CD14-positive monocyte (primary cell): ENCODE results near the gene GDF2. TPM values are rescaled to one million over a fixed set of nuclear protein-coding genes. Genes with fewer than 3 reads are reported as not detected.

Experiments used
- DNase-seq, 3 donors: peaks; one replicate each; pipeline ENCODE4 v3.0.0-alpha.2; 2011 to 2022
- H2AFZ ChIP-seq: 2 replicates; pipeline ENCODE4 v1.6.0; 2012; ENCODE audit warnings: mild to moderate bottlenecking, low read depth, low read length, inconsistent platforms; ENCODE audit not compliant: insufficient read depth, poor library complexity, severe bottlenecking
- H3K27ac ChIP-seq, 2 donors: 1 replicate in 1 of 2; 2 replicates in 1 of 2; pipeline ENCODE4 v1.5.1; 2012 to 2013; ENCODE audit warnings: low read length in 2 of 2, control low read depth in 1 of 2, inconsistent platforms in 1 of 2, low read depth in 1 of 2, mild to moderate bottlenecking in 1 of 2
- H3K27me3 ChIP-seq, 2 donors: one replicate each; pipeline versions ENCODE4 v1.6.0 to v1.6.1; 2011 to 2013; ENCODE audit warnings: low read length in 2 of 2; ENCODE audit not compliant: control insufficient read depth in 2 of 2, insufficient read depth in 2 of 2
- H3K36me3 ChIP-seq, 2 donors: replicated peaks in 1 of 2; 1 replicate in 1 of 2; 2 replicates in 1 of 2; pipeline versions ENCODE4 v1.5.1 to v1.6.1; 2012 to 2013; ENCODE audit warnings: low read length in 2 of 2, control low read depth in 1 of 2, inconsistent platforms in 1 of 2, mild to moderate bottlenecking in 1 of 2; ENCODE audit not compliant: insufficient read depth in 2 of 2, control insufficient read depth in 1 of 2
- H3K4me1 ChIP-seq, 2 donors: 1 replicate in 1 of 2; 2 replicates in 1 of 2; pipeline versions ENCODE4 v1.5.1 to v1.6.1; 2012 to 2013; ENCODE audit warnings: low read length in 2 of 2, control low read depth in 1 of 2, inconsistent platforms in 1 of 2, mild to moderate bottlenecking in 1 of 2, moderate library complexity in 1 of 2; ENCODE audit not compliant: insufficient read depth in 2 of 2, control insufficient read depth in 1 of 2
- H3K4me2 ChIP-seq: replicated peaks from 2 replicates; pipeline ENCODE3; 2012; ENCODE audit warnings: low read length, moderate library complexity, mild to moderate bottlenecking; ENCODE audit not compliant: poor library complexity, severe bottlenecking; ENCODE audit errors: extremely low read depth
- H3K4me3 ChIP-seq, 3 experiments: fragments of 200-600 bp in 1 of 3; sonication (generic) in 1 of 3; replicated peaks in 1 of 3; 1 replicate in 2 of 3; 2 replicates in 1 of 3; pipeline ENCODE4 v1.5.1; 2011 to 2013; ENCODE audit warnings: low read length in 3 of 3, mild to moderate bottlenecking in 3 of 3, control low read depth in 2 of 3, low read depth in 2 of 3, inconsistent platforms in 1 of 3, moderate library complexity in 1 of 3
- H3K79me2 ChIP-seq: 2 replicates; pipeline ENCODE4 v1.6.0; 2012; ENCODE audit warnings: mild to moderate bottlenecking, control low read depth, inconsistent platforms, low read length, moderate library complexity; ENCODE audit not compliant: insufficient read depth
- H3K9ac ChIP-seq: 2 replicates; pipeline ENCODE4 v1.6.0; 2017; ENCODE audit warnings: low read length, mild to moderate bottlenecking; ENCODE audit not compliant: insufficient read depth, poor library complexity, severe bottlenecking
- H3K9me3 ChIP-seq, 2 donors: replicated peaks in 1 of 2; 1 replicate in 1 of 2; 2 replicates in 1 of 2; pipeline versions ENCODE4 v1.5.1 to v1.6.1; 2012 to 2013; ENCODE audit warnings: low read length in 2 of 2, control low read depth in 1 of 2; ENCODE audit not compliant: control insufficient read depth in 1 of 2, insufficient read depth in 1 of 2
- H4K20me1 ChIP-seq: 2 replicates; pipeline ENCODE4 v1.6.0; 2012; ENCODE audit warnings: mild to moderate bottlenecking, low read length, control low read depth, moderate library complexity; ENCODE audit not compliant: insufficient read depth
- H3K27ac Mint-ChIP-seq, 7 donors: one replicate each; pipeline ENCODE4 v1.8.0; 2020; ENCODE audit warnings: mild to moderate bottlenecking in 7 of 7, mixed read lengths in 7 of 7, moderate library complexity in 6 of 7, inconsistent platforms in 2 of 7
- H3K27me3 Mint-ChIP-seq, 3 donors: one replicate each; pipeline ENCODE4 v1.8.0; 2021 to 2022; ENCODE audit warnings: low read depth in 3 of 3, mild to moderate bottlenecking in 3 of 3, mixed read lengths in 3 of 3, moderate library complexity in 3 of 3, inconsistent platforms in 1 of 3
- H3K36me3 Mint-ChIP-seq, 2 donors: one replicate each; pipeline ENCODE4 v1.8.0; 2020; ENCODE audit warnings: mixed read lengths in 2 of 2, inconsistent platforms in 1 of 2, mild to moderate bottlenecking in 1 of 2
- H3K4me1 Mint-ChIP-seq: one replicate; pipeline ENCODE4 v1.8.0; 2020; ENCODE audit warnings: mild to moderate bottlenecking, mixed read lengths
- H3K4me3 Mint-ChIP-seq, 2 donors: one replicate each; pipeline ENCODE4 v1.8.0; 2020; ENCODE audit warnings: mild to moderate bottlenecking in 2 of 2, mixed read lengths in 2 of 2, moderate library complexity in 1 of 2
- H3K9me3 Mint-ChIP-seq, 7 donors: one replicate each; pipeline ENCODE4 v1.8.0; 2020 to 2022; ENCODE audit warnings: mixed read lengths in 7 of 7, mild to moderate bottlenecking in 6 of 7, moderate library complexity in 6 of 7, inconsistent platforms in 2 of 7
- WGBS: methylation state at CpG from one replicate; pipeline ENCODE4 v1.1.5; 2013; ENCODE audit warnings: missing lambda C conversion rate; ENCODE audit not compliant: insufficient coverage; 5-methylcytosine and 5-hydroxymethylcytosine counted together
- intact Hi-C, 2 donors: fragments of 100-400 bp; cut with micrococcal nuclease; formaldehyde crosslinking; loops; one replicate each; pipeline versions ENCODE4 v1.15.0 to v1.15.1; 2023
- polyA plus RNA-seq, 3 donors: library from polyadenylated mRNA; depleted of rRNA in 1 of 3; unstranded in 2 of 3; stranded (reverse) in 1 of 3; fragments of 300-500 nt in 2 of 3; fragments of >200 nt in 1 of 3; fragmentation: Illumina TruSeq in 2 of 3; gene quantifications; 1 replicate in 2 of 3; 2 replicates in 1 of 3; pipeline ENCODE4 v1.2.3, GENCODE V29; 2012 to 2021
- TF ChIP-seq, protein P1 (sequence below): fragments of 200-600 bp; IDR thresholded peaks from one replicate; pipeline ENCODE4 v1.8.0; 2022; ENCODE audit warnings: antibody characterized with exemption, mild to moderate bottlenecking

The GDF2 gene
- polyA plus RNA-seq, 3 donors, result not detected

DNA sequence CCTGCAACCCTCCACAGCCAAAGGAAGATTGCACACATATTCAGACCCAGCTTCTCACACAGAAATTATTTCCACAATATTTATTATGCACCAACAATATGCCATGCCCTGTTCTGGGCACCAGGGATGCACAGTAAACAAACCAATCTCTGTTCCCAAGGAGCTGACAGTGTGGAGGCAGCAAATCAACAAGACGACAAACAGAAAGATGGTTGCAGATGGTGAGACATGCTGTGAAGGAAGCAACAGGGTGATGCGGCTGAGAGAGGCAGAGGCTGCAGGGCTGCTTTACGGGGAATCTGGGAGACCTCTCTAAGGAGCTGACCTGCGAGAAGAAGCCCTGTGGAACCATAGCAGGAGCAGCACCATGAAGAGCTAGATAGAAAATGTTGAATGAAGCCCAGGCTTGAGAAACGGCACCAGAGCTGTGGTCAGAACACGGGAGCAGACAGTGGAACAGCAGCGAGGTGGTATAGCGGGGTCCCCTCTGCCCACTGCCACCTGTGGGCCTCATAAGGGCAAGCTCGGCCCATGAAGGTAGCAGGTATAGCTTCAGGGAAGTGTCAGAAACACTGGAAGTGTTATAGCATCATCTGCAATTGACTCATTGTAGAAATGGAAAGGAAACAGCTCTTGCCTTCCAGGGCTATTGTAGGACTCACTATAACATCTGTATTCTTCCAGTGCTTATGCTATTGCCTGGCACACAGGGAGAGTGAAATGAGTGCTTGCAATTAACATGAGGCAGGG is 43.4 kb downstream of the GDF2 start:
- no peak overlapping the region for H3K4me3 ChIP-seq
- no peak overlapping the region for H3K27ac ChIP-seq
- no peak overlapping the region for H3K4me2 ChIP-seq
- Mint-ChIP-seq H3K9me3 (no peaks in the 10 kb centered on the region), H3K4me3 (no peak overlapping the region), H3K36me3 (no peaks in the 10 kb centered on the region), H3K27me3 (peaks cover 0 to 3% (median 2%) of the 10 kb centered on the region in 3 donors), H3K27ac (peak overlapping the region in 1 of 7 donors; percentile 19), H3K4me1 (no peaks in the 10 kb centered on the region)
- no peaks in the 10 kb centered on the region for H3K27me3 ChIP-seq
- no peaks in the 10 kb centered on the region for H3K4me1 ChIP-seq
- no peaks in the 10 kb centered on the region for H3K9me3 ChIP-seq
- 98% methylated on average over 9 of the region's 9 CpGs for WGBS
- no peak overlapping the region for H2AFZ ChIP-seq
- intact Hi-C loops, result no loop called here
- no peak overlapping the region for H3K9ac ChIP-seq
- no peaks in the 10 kb centered on the region for H3K36me3 ChIP-seq
- no peaks in the 10 kb centered on the region for H4K20me1 ChIP-seq
- DNase-seq, result no peak
- no peaks in the 10 kb centered on the region for H3K79me2 ChIP-seq
- TF ChIP-seq, protein P1, sequence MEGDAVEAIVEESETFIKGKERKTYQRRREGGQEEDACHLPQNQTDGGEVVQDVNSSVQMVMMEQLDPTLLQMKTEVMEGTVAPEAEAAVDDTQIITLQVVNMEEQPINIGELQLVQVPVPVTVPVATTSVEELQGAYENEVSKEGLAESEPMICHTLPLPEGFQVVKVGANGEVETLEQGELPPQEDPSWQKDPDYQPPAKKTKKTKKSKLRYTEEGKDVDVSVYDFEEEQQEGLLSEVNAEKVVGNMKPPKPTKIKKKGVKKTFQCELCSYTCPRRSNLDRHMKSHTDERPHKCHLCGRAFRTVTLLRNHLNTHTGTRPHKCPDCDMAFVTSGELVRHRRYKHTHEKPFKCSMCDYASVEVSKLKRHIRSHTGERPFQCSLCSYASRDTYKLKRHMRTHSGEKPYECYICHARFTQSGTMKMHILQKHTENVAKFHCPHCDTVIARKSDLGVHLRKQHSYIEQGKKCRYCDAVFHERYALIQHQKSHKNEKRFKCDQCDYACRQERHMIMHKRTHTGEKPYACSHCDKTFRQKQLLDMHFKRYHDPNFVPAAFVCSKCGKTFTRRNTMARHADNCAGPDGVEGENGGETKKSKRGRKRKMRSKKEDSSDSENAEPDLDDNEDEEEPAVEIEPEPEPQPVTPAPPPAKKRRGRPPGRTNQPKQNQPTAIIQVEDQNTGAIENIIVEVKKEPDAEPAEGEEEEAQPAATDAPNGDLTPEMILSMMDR, result no peak

DNA sequence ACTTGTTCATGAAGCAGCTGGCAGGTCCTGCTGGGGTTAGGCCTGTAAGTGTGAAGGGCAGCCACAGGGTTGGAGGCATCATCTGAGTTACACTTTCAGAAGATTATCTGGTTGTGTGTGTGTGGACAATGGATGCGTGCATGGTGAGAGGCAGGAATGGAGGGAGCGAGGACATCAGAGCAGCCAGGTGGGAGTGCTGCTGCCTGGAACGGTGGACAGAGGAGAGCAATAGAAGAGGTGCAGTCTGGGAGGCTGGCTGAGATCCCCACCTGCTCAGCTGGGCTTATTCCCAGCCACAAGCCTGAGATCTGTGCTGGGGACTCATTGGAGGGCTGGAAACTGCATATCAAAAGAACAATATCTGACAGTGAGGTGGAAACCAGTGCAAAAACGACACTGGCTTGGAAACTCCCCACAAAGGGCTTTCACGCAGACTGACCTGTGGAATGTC is 44.0 kb downstream of the GDF2 start:
- no peaks in the 10 kb centered on the region for H4K20me1 ChIP-seq
- DNase-seq, result no peak
- intact Hi-C loops, result no loop called here
- H3K4me1 ChIP-seq, result no peaks in the 10 kb centered on the region
- no peak overlapping the region for H3K4me2 ChIP-seq
- H3K79me2 ChIP-seq, result no peaks in the 10 kb centered on the region
- Mint-ChIP-seq H3K4me1 (no peaks in the 10 kb centered on the region), H3K27me3 (peaks cover 0 to 3% (median 2%) of the 10 kb centered on the region in 3 donors), H3K4me3 (no peak overlapping the region), H3K27ac (peak overlapping the region in 1 of 7 donors; percentile 19), H3K36me3 (no peaks in the 10 kb centered on the region), H3K9me3 (no peaks in the 10 kb centered on the region)
- H2AFZ ChIP-seq, result no peak overlapping the region
- H3K4me3 ChIP-seq, result no peak overlapping the region
- H3K27me3 ChIP-seq, result no peaks in the 10 kb centered on the region
- WGBS, result 93% methylated on average over 4 of the region's 5 CpGs
- TF ChIP-seq, protein P1, result no peak
- H3K27ac ChIP-seq, result no peak overlapping the region
- no peaks in the 10 kb centered on the region for H3K36me3 ChIP-seq
- H3K9ac ChIP-seq, result no peak overlapping the region
- no peaks in the 10 kb centered on the region for H3K9me3 ChIP-seq
